Progenitor cell of endocrine pancreas (in vitro differentiated cells): ENCODE results near the gene LCORL. TPM values are rescaled to one million over a fixed set of nuclear protein-coding genes. Genes with fewer than 3 reads are reported as not detected.

ENCODE experiments used
- DNase-seq: peaks from one replicate; pipeline ENCODE4 v3.0.0; 2021; ENCODE audit warnings: low spot score; ENCODE audit not compliant: unreplicated experiment
- H3K27ac Mint-ChIP-seq: 2 replicates; pipeline ENCODE4 v1.8.0; 2021; ENCODE audit warnings: mild to moderate bottlenecking, moderate library complexity, mixed read lengths
- H3K27me3 Mint-ChIP-seq: 2 replicates; pipeline ENCODE4 v1.8.0; 2021; ENCODE audit warnings: mixed read lengths
- H3K36me3 Mint-ChIP-seq: 2 replicates; pipeline ENCODE4 v1.8.0; 2022; ENCODE audit warnings: mixed read lengths; ENCODE audit not compliant: insufficient read depth
- H3K4me1 Mint-ChIP-seq: 2 replicates; pipeline ENCODE4 v1.8.0; 2021; ENCODE audit warnings: low read depth, mixed read lengths
- H3K4me3 Mint-ChIP-seq: 2 replicates; pipeline ENCODE4 v1.8.0; 2021; ENCODE audit warnings: low read depth, mild to moderate bottlenecking, moderate library complexity, mixed read lengths
- H3K9me3 Mint-ChIP-seq: 2 replicates; pipeline ENCODE4 v1.8.0; 2021; ENCODE audit warnings: low read depth, mixed read lengths
- total RNA-seq: library from RNA; stranded (reverse); gene quantifications from 2 replicates; pipeline ENCODE4 v1.2.1, GENCODE V29; 2021
- TF ChIP-seq, protein P1 (sequence below): fragments of 200-600 bp; sonication (generic); IDR thresholded peaks from one replicate; pipeline ENCODE4 v1.5.0; 2021; ENCODE audit warnings: antibody characterized with exemption, mild to moderate bottlenecking; ENCODE audit not compliant: unreplicated experiment

Gene LCORL
- total RNA-seq, 1 donor from 2014 or later = 22.3 TPM

- Mint-ChIP-seq H3K4me1 (peaks cover 18% of the 10 kb centered on the region), H3K9me3 (no peaks in the 10 kb centered on the region), H3K27ac (no peak overlapping the region), H3K27me3 (no peaks in the 10 kb centered on the region), H3K4me3 (no peak overlapping the region), H3K36me3 (peaks cover 2% of the 10 kb centered on the region)
- TF ChIP-seq, protein P1, sequence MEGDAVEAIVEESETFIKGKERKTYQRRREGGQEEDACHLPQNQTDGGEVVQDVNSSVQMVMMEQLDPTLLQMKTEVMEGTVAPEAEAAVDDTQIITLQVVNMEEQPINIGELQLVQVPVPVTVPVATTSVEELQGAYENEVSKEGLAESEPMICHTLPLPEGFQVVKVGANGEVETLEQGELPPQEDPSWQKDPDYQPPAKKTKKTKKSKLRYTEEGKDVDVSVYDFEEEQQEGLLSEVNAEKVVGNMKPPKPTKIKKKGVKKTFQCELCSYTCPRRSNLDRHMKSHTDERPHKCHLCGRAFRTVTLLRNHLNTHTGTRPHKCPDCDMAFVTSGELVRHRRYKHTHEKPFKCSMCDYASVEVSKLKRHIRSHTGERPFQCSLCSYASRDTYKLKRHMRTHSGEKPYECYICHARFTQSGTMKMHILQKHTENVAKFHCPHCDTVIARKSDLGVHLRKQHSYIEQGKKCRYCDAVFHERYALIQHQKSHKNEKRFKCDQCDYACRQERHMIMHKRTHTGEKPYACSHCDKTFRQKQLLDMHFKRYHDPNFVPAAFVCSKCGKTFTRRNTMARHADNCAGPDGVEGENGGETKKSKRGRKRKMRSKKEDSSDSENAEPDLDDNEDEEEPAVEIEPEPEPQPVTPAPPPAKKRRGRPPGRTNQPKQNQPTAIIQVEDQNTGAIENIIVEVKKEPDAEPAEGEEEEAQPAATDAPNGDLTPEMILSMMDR = no peak
- DNase-seq = no peak
Measured at GRCh38 chr4:17966312-17966711, 55.2 kb downstream of the LCORL start.

- H3K4me1 Mint-ChIP-seq = peaks cover 22% of the 10 kb centered on the region
- no peak for DNase-seq
- no peak overlapping the region for H3K4me3 Mint-ChIP-seq
- TF ChIP-seq, protein P1 = no peak
- H3K36me3 Mint-ChIP-seq = peaks cover 1% of the 10 kb centered on the region
- H3K27me3 Mint-ChIP-seq = no peaks in the 10 kb centered on the region
- no peak overlapping the region for H3K27ac Mint-ChIP-seq
- no peaks in the 10 kb centered on the region for H3K9me3 Mint-ChIP-seq
Measured at GRCh38 chr4:17964576-17964975, 57.0 kb downstream of the LCORL start.

DNA sequence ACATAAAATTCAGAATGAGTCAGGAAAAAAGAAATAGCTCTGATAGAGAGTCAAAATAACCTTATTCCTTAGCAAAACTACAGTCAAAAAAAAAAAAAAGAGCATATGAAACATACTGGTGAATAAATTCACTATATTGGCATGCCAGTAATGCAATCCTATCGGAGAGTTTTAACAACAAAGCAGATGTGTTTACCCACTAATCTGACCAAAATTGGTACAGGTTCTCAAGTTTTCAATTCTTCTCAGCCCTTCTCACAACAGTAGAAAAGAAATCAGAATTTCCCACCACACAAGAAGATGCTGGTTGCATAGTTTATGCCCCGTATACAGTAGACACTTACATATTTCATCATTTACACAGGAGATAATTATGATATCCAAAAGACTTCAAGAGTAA, 59.4 kb downstream of the LCORL start:
- Mint-ChIP-seq H3K9me3 (no peaks in the 10 kb centered on the region), H3K4me3 (no peak overlapping the region), H3K36me3 (peaks cover 14% of the 10 kb centered on the region), H3K27ac (peak overlapping the region; percentile 18), H3K27me3 (no peaks in the 10 kb centered on the region), H3K4me1 (peaks cover 22% of the 10 kb centered on the region)
- no peak for DNase-seq
- TF ChIP-seq, protein P1 = no peak

DNA sequence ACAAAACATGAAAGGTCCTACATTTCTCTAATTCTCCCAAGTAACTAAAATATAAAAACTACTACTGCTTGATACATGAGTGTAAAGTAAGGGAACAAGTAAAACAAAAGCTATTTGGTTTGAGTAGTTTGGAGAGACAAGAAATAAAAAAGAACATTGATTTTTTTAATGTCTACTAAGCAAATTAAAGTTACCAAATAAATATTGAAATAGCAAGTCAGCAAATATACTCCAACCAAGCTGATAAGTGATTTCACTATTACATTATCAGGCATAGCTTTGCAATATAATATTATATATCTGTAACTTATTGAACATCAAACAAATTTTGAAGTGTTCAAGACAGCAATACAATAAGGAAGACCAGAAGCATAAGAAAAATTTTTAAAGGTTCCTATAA, 60.3 kb downstream of the LCORL start:
- Mint-ChIP-seq H3K4me1 (peaks cover 22% of the 10 kb centered on the region), H3K27me3 (no peaks in the 10 kb centered on the region), H3K27ac (no peak overlapping the region), H3K4me3 (no peak overlapping the region), H3K9me3 (no peaks in the 10 kb centered on the region), H3K36me3 (peaks cover 20% of the 10 kb centered on the region)
- TF ChIP-seq, protein P1 = no peak
- no peak for DNase-seq

DNA sequence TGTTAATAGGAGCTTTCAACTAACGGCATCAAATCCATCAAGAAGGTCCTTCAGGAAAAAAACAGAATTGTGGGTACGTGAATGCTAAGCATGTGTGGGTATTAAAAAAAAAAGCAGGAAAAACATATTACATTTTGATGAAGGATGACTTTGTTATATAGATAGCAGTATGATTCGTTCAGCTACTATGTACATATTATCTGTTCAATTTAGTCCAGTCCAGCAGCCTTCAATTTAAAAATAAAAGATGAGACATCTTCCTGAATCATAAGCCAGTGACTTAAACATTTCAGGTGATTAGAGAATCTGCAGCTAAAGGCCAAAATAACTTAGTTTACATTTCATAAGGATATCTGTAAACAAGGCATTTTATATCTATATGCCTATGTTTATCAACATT, 63.4 kb downstream of the LCORL start:
- no peak overlapping the region for H3K27ac Mint-ChIP-seq
- no peak overlapping the region for H3K4me3 Mint-ChIP-seq
- no peaks in the 10 kb centered on the region for H3K27me3 Mint-ChIP-seq
- TF ChIP-seq, protein P1 = no peak
- H3K9me3 Mint-ChIP-seq = peaks cover 13% of the 10 kb centered on the region
- peaks cover 17% of the 10 kb centered on the region for H3K4me1 Mint-ChIP-seq
- peaks cover 45% of the 10 kb centered on the region for H3K36me3 Mint-ChIP-seq
- no peak for DNase-seq
